Activated CD8-positive, alpha-beta memory T cell treated with anti-CD3 and anti-CD28 coated beads, Interleukin-2, amount 50 U/mL, for 4 hours (primary cell): ENCODE results near the gene RAB26.
A peak's percentile ranks its signal among the peaks of the same experiment; 100 is the strongest.

Experiments
- DNase-seq: peaks from one replicate; pipeline ENCODE4 v3.0.0-alpha.2; 2020

Gene RAB26

DNA sequence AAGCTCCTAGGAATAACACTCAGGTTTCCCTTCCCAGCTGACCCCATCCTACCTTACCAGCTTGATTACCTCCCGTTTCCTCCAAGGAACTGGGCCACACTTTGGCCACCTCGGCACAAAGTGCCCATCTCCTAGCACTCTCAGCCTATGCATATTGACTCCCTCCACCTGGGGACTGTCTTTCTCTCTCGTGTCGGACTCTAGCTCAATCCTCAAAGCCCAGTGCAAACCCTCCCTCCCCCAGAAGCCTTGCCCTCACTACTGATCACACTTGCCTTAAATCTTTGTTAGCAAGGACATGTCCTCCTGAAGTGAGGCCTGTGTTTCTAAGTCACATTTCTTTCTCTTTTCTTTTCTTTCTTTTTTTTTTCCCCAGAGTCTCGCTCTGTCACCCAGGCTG is 2.6 kb upstream of the RAB26 start:
- DNase-seq: no peak

GRCh38 chr16:2147378-2147777 is 1.0 kb upstream of the RAB26 start:
- DNase-seq: no peak

GRCh38 chr16:2148714-2149629 is 547 bp downstream of the RAB26 start:
- DNase-seq: no peak

DNA sequence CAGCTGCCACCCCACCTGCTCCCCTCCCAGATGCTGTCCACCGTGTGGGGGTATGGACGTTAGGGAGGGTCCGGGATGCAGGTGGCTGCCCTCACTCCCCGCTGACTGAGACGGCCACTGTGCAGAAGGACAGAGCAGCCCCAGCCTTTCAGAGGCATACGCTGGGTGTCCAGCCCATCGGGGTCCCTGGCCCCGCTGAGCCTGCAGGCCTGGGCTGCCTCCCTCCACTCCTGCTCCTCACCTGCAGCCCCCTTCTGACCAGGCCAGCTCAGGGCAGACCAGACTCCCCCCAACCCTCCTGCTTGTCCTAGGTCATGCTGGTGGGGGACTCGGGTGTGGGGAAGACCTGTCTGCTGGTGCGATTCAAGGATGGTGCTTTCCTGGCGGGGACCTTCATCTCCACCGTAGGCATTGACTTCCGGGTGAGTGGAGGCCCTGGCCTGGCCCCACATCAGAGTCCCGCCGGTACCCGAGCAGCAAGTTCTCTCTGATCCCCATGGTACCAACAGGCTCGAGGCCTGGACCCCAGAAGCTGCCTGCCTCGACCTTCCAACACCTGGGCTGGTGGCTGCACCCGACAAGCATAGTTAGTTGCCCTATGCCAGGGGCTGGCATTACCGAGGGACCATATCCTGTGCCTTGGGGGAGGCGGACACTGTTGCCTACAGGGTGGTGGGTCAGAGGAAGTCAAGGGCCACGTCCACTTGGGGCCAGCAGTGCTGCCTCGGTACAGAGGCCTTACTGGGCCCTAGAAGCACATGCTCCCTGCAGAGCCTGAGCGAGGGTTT is 1.4 kb downstream of the RAB26 start:
- DNase-seq: no peak

DNA sequence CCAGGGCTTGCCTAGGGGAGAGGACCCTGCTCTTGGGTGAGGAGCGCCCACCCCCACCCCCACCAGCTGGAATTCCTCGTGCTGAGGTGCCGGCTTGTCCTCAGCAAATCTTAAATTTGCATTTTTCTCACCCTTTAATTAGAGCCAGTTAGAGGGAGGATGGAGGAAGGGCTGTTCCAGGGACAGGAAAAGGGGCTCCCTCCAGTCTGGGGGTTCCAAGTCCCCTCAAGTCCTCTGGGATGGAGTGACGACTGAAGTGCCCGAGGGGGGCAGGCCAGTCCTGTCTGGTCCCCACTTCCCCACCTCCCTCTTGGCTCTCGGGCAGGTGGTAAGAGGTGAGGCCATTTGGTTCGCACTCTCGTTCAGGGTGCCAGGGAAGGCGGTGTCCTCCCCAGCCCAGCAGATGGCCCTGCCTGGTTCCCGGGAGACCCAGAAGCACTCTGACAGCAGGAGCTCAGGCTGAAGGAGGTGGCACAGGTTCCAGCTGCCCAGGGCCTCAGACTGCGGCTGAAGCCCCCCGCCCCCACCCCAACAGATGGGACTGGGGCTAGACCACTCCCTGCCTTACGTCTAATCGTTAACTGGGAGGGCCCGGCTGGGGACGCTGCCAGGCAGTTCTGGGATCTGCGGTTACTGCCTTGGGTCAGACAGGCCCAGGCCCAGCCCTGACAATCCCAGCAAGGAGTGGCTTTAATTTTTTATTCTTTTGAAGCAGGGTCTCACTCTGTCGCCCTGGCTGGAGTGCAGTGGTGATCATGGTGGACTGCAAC is 2.2 kb downstream of the RAB26 start:
- DNase-seq: no peak

GRCh38 chr16:2151188-2152091 is 3.0 kb downstream of the RAB26 start:
- no peak for DNase-seq

GRCh38 chr16:2152695-2153506 is 4.5 kb downstream of the RAB26 start:
- no peak for DNase-seq

DNA sequence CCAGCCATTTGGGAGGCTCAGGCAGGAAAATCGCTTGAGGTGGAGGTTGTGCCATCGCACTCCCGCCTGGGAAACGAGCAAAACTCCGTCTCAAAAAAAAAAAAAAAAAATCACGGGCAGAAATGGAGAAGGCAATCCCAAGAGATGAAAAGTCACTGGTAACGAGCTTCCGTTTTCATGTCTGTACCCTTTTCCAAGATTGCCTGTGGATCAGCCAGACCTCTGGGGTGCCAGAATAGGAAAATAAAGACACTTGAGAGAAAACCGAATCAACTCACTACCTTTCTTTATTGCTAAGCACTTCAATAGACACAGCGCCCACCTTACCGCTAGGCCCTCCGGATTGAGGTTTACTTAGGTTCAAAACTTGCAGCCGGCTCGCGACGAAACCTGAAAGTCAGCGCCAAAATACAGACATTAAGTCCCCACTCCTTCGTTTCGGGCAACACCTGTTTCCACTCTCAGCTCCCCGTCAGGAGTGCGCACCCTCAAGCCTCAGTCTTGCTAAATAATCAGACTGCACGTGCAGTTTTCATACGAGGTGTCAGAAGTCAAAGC is 6.2 kb downstream of the RAB26 start:
- DNase-seq: no peak

- peak; percentile 96 for DNase-seq
These were observed 6.9 kb downstream of the RAB26 start, which contains the start of gene TRAF7 for GRCh38 chr16:2155091-2155950. Gene TRAF7 (plus strand): TSS chr16:2155782. CDS start chr16:2163921, 8,139 bp downstream.

DNA sequence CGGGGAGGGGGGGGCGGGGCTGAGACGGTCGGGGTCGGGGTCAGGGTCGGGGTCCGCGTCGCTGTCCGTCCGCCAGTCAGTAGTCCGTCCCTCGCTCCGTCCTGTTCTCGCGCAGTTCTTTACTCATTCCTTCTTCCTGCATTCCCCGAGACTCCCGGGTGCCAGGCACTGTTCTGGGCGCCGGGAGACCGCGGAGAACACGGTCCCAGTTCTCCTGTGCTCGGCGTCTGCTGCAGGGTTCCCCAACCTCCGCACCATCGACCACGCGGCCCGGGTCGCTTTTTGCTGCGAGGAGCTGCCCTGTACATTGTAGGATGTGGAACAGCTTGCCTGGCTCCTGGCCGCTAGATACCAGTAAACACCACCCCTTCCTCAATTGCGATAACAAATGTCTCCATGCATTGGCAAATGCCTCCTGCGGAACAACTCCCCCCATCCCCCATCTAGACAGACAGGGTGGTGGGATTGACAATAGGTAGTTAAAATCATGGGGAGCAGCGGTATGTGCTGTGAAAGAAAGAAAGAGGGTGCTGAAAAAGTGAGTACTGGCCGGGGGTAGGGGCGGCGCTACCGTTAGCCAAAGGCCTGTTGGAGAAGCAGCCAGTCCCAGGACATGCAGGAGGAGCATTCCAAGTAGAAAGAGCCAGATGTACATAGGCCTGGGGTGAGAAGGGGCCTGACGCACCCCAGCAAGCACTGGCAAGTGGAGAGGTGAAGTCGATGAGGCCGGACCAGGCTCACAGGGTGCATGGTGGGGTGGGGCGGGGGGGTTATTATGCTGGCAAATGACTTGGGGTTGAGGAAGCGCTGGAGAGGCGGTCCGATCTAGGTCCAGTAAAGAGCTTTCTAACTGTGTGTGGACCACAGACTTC is 7.8 kb downstream of the RAB26 start:
- DNase-seq: no peak

- no peak for DNase-seq
These were observed 8.4 kb downstream of the RAB26 start for GRCh38 chr16:2156849-2157224.

DNA sequence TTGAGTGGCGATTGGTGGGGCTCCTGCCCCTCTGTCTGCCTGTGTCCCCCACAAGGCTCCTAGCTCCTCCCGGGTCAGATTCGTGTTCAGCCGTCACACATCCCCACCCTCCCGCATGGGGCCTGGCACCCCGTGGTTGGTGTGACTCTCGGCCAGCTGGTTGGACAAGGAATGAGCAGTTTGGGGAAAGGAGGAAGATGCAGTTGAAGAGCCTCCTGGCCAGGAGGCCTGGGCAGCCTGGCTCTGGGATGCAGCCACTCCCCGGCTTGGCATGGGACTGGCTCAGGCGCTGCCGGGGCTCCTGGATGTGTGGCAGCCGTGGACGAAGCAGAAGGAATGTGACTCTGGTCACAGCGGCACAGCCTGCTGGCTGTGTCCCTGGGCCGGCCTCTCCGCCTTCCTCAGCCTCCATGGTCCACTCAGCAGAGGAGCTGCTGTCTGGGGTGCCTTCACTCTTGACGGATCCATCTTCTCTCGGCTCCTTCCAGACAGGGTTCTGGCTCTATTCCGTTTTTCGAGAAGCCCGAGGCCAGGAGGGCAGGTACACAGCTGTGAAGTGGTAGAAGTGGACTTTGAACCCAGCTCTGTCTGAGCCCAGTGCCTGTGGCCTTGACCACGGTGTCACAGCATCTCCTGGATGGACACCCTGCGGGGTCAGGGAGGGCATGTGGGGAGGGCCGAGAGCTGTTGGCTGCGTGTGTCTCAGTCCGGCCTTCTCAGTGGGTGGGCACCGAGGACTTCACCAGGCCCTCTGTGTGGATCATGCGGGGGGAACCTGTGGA is 9.2 kb downstream of the RAB26 start:
- DNase-seq: no peak

GRCh38 chr16:2158262-2158638 is 9.8 kb downstream of the RAB26 start:
- DNase-seq: no peak

- DNase-seq: no peak
These were observed 10.9 kb downstream of the RAB26 start for GRCh38 chr16:2159175-2159838.

GRCh38 chr16:2160915-2161551 is 12.6 kb downstream of the RAB26 start:
- DNase-seq: no peak

DNA sequence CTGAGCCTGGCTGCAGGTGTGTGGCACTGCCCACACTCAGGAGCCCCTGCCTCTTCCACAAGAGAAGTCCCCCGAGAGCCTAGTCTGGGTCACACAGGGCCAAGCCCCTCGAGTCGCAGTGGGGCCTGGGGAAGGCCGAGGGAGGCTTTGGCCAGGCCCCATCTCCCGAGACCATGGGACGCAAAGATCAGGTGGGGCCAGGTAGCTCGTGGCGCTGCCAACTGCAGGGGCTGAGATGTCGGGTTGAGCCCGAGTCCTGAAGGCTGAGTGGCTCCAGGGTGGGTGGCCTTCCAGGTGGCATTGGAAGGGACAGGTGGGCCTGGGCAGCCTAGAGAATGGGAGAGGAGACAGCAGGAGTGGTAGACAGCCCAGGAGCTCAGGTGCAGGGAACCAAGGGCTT is 13.5 kb downstream of the RAB26 start:
- no peak for DNase-seq

DNA sequence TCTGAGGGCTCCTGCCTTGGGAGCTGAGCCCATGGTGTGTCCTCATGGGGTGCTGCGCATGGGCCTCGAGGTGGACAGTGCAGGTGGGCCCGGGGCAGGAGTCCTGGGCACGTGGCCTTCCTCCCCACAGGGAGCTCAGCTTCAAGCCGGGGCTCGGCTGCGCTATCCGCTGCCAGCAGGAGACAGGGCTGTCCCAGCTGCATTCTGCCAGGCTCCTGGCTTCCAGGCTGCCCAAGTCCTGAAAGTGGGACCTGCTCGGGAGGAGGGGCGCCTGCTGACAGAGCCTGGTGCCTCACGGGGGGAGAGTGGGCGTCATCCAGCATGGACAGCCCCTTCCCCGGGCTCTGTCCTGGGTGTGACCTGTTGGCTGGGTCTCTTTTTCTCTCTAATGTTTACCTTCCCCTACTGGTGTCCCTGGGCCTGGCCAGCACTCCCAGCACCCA is 14.3 kb downstream of the RAB26 start:
- DNase-seq: no peak
